Measurements from ENCODE around the gene IGSF3.

The IGSF3 gene

GRCh38 chr1:116546354-116546977 is 121.1 kb downstream of the IGSF3 start:
- no peak for DNase-seq

DNA sequence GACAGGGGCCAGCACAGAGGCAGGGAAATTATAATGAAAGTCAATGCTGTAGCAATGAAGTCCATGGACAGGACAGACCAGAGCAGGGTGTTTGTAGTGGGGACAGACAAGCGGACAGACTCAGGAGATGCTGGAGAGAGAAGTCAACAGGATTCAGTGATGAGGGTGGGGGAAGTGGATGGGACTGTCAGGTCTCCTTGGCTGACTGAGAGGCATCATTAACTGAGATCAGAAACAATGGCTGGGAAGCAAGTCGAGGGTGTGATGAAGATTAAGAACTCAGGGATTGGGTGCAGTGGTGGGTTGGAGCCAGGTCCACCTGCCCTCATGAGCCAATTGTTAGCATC is 122.2 kb downstream of the IGSF3 start:
- no peak for DNase-seq

GRCh38 chr1:116544588-116545358 is 122.8 kb downstream of the IGSF3 start:
- no peak for DNase-seq

- no peak for DNase-seq
Observed at GRCh38 chr1:116540088-116540487, 127.4 kb downstream of the IGSF3 start.

GRCh38 chr1:116538544-116538943 is 129.0 kb downstream of the IGSF3 start:
- peak; percentile 44 to 50 for DNase-seq

- DNase-seq = no peak
Observed at GRCh38 chr1:116537898-116538297, 129.6 kb downstream of the IGSF3 start.

DNA sequence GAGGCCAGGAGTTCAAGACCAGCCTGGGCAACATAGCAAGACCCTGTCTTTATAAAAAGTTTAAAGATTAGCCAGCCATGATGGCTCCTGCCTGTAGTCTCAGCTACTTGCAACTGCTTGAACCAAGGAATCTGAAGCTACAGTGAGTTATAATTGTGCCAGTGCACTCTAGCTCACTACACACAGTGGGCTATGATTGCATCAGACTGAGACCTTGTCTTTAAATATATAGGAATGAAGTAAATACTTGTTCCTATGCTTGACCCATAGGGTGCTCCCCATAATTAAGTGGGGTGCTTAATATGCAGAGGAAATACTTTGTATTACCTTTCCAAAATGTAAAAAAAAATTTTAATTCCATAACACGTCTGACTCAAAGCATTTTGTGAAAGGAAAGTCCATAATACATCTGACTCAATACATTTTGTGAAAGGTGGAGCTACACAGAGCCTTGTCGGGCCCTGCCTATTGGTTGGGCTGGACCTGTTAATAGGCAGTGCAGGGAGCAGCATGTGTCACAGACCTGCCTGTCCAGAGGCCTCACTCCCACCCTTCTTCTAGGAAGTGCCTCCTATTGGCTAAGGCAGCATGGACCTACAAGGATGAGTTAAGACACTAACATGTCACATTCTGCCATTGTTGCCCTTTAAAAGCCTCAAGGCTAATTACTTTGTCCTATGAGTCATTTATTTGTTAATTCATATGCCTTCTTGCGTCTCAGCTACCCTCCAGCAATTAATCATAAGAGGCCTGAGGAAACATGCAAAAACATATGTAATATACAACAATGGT is 130.3 kb downstream of the IGSF3 start:
- no peak for DNase-seq

GRCh38 chr1:116534014-116534739 is 133.4 kb downstream of the IGSF3 start:
- no peak for DNase-seq

GRCh38 chr1:116533429-116533820 is 134.1 kb downstream of the IGSF3 start:
- no peak for DNase-seq

DNA sequence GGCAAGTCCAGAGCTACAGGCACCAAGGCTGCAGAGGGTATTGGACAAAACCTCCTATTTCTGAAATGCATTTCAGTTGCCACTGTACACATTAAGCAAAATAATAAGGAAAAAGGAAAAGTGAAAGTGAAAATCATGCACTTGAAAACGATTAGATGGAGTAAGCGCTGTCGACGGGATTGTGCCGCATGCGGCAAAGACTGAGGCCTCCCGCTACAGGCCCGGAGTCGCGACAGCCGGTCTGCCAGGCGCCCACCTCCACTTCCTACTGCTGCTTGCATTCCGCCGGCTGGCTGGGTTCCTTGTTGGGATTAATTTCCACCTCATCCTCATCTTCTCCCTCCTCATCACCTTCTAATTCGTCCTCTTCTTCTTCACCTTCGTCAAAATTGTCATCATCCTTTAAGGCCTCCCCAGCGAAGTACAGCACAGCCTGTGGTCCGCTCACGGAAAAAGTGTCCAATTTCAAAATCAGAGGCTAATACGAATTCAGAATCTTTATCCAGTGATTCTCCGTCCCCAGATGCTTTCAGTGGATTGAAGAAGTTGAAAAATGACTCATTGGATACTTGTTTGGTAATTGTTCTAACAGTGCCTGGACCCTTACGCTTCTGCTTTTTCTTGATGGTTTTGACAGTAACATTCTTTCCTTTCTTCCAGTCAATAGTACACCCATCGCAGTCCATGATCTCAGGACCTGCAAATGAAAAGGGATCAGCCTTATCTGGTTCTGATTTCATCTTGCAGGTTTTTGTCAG is 134.7 kb downstream of the IGSF3 start:
- no peak for DNase-seq

DNA sequence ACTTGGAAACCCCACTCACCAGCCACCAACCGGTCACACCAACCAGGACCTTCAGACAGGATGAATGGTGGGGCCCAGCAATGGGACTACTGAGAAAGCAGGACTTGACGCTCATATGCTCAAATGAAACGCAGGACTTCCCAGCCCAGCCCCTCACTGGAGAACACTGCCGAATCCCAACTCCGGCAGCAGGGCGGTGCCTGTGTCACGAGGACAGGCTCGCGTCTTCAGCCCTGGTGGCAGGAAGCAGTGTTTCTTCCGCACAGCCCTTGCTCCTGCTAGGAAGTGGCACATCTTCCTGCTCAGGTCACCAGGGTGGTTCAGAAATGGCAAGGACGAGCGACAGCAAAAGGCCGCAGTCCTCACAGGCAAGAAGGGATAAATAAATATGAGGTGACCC is 135.6 kb downstream of the IGSF3 start:
- DNase-seq = no peak

DNA sequence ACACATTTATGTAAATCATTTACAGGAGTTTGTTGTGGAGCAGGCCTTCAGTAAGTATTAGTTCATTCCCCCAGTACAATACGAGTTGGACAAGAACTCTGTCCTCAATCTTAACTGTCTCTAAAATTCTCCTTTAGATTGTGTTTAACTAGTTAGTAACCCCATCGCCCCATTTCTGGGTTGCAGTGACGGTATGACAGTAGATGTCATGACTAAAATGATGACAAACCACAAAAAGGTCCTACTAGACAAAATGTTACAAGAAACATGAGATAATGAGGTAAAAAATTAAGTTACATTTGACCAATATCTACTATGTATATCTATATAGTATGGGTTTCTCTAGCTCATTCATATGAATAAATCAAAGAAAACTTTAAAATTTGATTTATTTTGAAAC is 137.9 kb downstream of the IGSF3 start:
- DNase-seq = no peak

- DNase-seq = no peak
Observed at GRCh38 chr1:116529199-116529631, 138.3 kb downstream of the IGSF3 start.

DNA sequence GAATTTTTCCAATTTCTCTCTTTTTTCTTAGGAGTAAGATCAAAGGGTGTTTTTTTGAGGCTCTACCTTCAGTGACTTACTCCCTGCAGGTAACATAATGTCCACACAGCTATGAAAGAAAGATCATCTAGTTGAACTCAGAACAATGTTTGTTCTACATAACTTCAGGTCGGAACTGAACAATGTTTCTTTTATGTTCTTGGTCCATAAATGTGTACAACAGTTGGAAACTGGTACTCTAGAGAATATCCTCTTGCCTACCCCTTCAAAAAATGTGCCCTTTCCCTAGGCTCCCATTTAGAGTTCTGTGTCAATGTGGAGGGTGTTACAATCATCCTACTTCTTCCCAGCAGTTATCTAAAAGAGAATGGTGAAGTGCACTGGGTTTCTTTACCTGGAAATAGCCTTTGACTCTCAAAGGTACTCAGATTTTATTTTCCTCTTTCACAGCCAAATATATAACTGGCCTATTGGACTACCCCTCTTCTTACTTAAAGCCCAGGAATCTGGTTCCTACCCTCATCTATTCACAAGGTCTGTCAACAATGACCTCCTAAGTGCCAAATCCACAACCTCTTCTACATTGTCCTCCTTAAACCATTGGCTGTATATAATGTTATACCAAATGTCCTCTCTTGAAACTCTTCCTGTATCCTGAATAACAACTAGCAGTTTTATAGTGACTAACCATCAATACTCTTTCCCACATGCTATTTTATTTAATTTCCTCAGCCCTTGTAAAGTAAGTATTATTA is 139.0 kb downstream of the IGSF3 start:
- DNase-seq = no peak

DNA sequence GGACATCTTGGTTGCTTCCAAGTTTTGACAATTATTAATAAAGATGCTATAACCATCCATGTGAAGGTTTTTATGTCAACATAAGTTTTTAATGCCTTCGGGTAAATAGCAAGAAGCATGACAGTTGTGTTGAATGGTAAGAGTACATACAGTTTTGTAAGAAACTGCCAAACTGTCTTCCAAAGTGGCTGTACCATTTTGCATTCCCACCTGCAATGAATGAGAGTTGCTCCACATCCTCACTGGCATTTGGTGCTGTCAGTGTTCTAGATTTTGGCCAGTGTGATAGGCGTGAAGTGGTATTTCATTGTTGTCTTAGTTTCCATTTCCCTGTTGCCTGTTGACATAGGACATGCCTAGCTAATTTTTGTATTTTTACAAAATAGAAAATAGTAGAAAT is 142.1 kb downstream of the IGSF3 start:
- DNase-seq = no peak
